H9 (cell line): Measurements from ENCODE around the gene SELENOI. TPM values are rescaled to one million over a fixed set of nuclear protein-coding genes. Genes with fewer than 3 reads are reported as not detected.

Experiments
- DNase-seq: peaks from one replicate; pipeline ENCODE4 v3.0.0-alpha.2; 2017
- H2AFZ ChIP-seq: one replicate; pipeline ENCODE4 v1.6.1; 2013; ENCODE audit warnings: mild to moderate bottlenecking, low read length, control low read depth, moderate library complexity
- H2AK5ac ChIP-seq: 2 replicates; pipeline ENCODE4 v1.6.1; 2013; ENCODE audit warnings: low read length, control low read depth, mixed read lengths; ENCODE audit not compliant: insufficient read length
- H2BK120ac ChIP-seq: one replicate; pipeline ENCODE4 v1.6.1; 2013; ENCODE audit warnings: low read depth, mild to moderate bottlenecking, low read length, control low read depth, inconsistent platforms; ENCODE audit not compliant: poor library complexity, severe bottlenecking
- H2BK12ac ChIP-seq: 2 replicates; pipeline ENCODE4 v1.6.1; 2013; ENCODE audit warnings: low read length, control low read depth, mixed read lengths, low read depth; ENCODE audit not compliant: insufficient read length
- H2BK15ac ChIP-seq: 2 replicates; pipeline ENCODE4 v1.6.1; 2013; ENCODE audit warnings: low read depth, low read length, control low read depth
- H2BK20ac ChIP-seq: one replicate; pipeline ENCODE4 v1.6.1; 2013; ENCODE audit warnings: low read depth, mild to moderate bottlenecking, low read length, control low read depth, inconsistent platforms; ENCODE audit not compliant: poor library complexity, severe bottlenecking
- H2BK5ac ChIP-seq: 2 replicates; pipeline ENCODE4 v1.6.1; 2013; ENCODE audit warnings: low read length, control low read depth, mixed read lengths; ENCODE audit not compliant: insufficient read length
- H3K14ac ChIP-seq: 2 replicates; pipeline ENCODE4 v1.6.1; 2013; ENCODE audit warnings: low read length, control low read depth; ENCODE audit not compliant: insufficient read depth
- H3K18ac ChIP-seq: 2 replicates; pipeline ENCODE4 v1.6.1; 2013; ENCODE audit warnings: low read depth, mild to moderate bottlenecking, mixed read lengths, low read length, control low read depth; ENCODE audit not compliant: insufficient read length
- H3K23ac ChIP-seq: 2 replicates; pipeline ENCODE4 v1.6.1; 2013; ENCODE audit warnings: low read length, control low read depth, mixed read lengths, low read depth; ENCODE audit not compliant: insufficient read length
- H3K23me2 ChIP-seq: 2 replicates; pipeline ENCODE4 v1.6.1; 2013; ENCODE audit warnings: low read depth, mild to moderate bottlenecking, mixed read lengths, low read length, control low read depth; ENCODE audit not compliant: insufficient read length, poor library complexity, severe bottlenecking
- H3K27ac ChIP-seq: 2 replicates; pipeline ENCODE4 v1.5.1; 2013; ENCODE audit warnings: low read length, control low read depth, mixed read lengths, low read depth; ENCODE audit not compliant: insufficient read length
- H3K27me3 ChIP-seq: 2 replicates; pipeline ENCODE4 v1.6.1; 2013; ENCODE audit warnings: low read length, control low read depth, inconsistent platforms; ENCODE audit not compliant: insufficient read depth
- H3K4ac ChIP-seq: 2 replicates; pipeline ENCODE4 v1.6.1; 2013; ENCODE audit warnings: low read depth, mild to moderate bottlenecking, control low read depth, inconsistent platforms, low read length, moderate library complexity
- H3K4me1 ChIP-seq: 2 replicates; pipeline ENCODE4 v1.6.1; 2013; ENCODE audit warnings: low read length, control low read depth, inconsistent platforms; ENCODE audit not compliant: insufficient read depth
- H3K4me2 ChIP-seq: 2 replicates; pipeline ENCODE4 v1.6.1; 2013; ENCODE audit warnings: low read length, control low read depth, mixed read lengths; ENCODE audit not compliant: insufficient read length, insufficient read depth
- H3K56ac ChIP-seq: 2 replicates; pipeline ENCODE4 v1.6.1; 2013; ENCODE audit warnings: low read depth, mild to moderate bottlenecking, mixed read lengths, low read length, control low read depth; ENCODE audit not compliant: insufficient read length
- H3K79me1 ChIP-seq: 2 replicates; pipeline ENCODE4 v1.6.1; 2013; ENCODE audit warnings: low read depth, mild to moderate bottlenecking, moderate library complexity, low read length, control low read depth, inconsistent platforms; ENCODE audit not compliant: insufficient read depth, poor library complexity, severe bottlenecking
- H3K79me2 ChIP-seq: 2 replicates; pipeline ENCODE4 v1.6.1; 2013; ENCODE audit warnings: low read length, control low read depth, inconsistent platforms; ENCODE audit not compliant: insufficient read depth
- H3K9ac ChIP-seq: 2 replicates; pipeline ENCODE4 v1.6.1; 2013; ENCODE audit warnings: low read length, control low read depth, mixed read lengths; ENCODE audit not compliant: insufficient read length; ENCODE audit errors: extremely low read depth
- H3K9me3 ChIP-seq: one replicate; pipeline ENCODE4 v1.6.1; 2013; ENCODE audit warnings: low read depth, low read length, inconsistent platforms; ENCODE audit not compliant: control insufficient read depth
- H3T11ph ChIP-seq: one replicate; pipeline ENCODE4 v1.6.1; 2013; ENCODE audit warnings: mild to moderate bottlenecking, low read length, control low read depth, inconsistent platforms
- H4K20me1 ChIP-seq: one replicate; pipeline ENCODE4 v1.6.1; 2013; ENCODE audit not compliant: control insufficient read depth, insufficient read length, insufficient read depth
- H4K5ac ChIP-seq: 2 replicates; pipeline ENCODE4 v1.6.1; 2013; ENCODE audit warnings: low read depth, mild to moderate bottlenecking, mixed read lengths, low read length, control low read depth; ENCODE audit not compliant: insufficient read length
- H4K8ac ChIP-seq: replicated peaks from 2 replicates; pipeline ENCODE4 v1.6.1; 2013; ENCODE audit warnings: low read length, control low read depth, mixed read lengths, low read depth; ENCODE audit not compliant: insufficient read length
- H4K91ac ChIP-seq: 2 replicates; pipeline ENCODE4 v1.6.1; 2013; ENCODE audit warnings: low read depth, mild to moderate bottlenecking, moderate library complexity, mixed read lengths, low read length, control low read depth; ENCODE audit not compliant: insufficient read length
- H3K27ac Mint-ChIP-seq, 3 experiments: 2 replicates in 2 of 3; 3 replicates in 1 of 3; pipeline ENCODE4 v1.8.0; 2020 to 2021; ENCODE audit warnings: mixed read lengths in 3 of 3, mild to moderate bottlenecking in 1 of 3, moderate library complexity in 1 of 3
- H3K27me3 Mint-ChIP-seq: 2 replicates; pipeline ENCODE4 v1.8.0; 2021; ENCODE audit warnings: low read depth, mild to moderate bottlenecking, moderate library complexity, mixed read lengths
- H3K36me3 Mint-ChIP-seq, 3 experiments: 2 replicates in 2 of 3; 3 replicates in 1 of 3; pipeline ENCODE4 v1.8.0; 2020 to 2021; ENCODE audit warnings: low read depth in 3 of 3, mixed read lengths in 3 of 3; ENCODE audit not compliant: insufficient read depth in 1 of 3
- H3K4me1 Mint-ChIP-seq, 2 experiments: 2 replicates each; pipeline ENCODE4 v1.8.0; 2020; ENCODE audit warnings: mixed read lengths in 2 of 2
- H3K4me3 Mint-ChIP-seq, 2 experiments: 2 replicates in 1 of 2; 3 replicates in 1 of 2; pipeline ENCODE4 v1.8.0; 2020 to 2021; ENCODE audit warnings: mild to moderate bottlenecking in 2 of 2, mixed read lengths in 2 of 2, moderate library complexity in 1 of 2
- H3K9me3 Mint-ChIP-seq, 2 experiments: 2 replicates in 1 of 2; 3 replicates in 1 of 2; pipeline ENCODE4 v1.8.0; 2020; ENCODE audit warnings: mild to moderate bottlenecking in 2 of 2, mixed read lengths in 2 of 2, moderate library complexity in 1 of 2
- WGBS: extraction: QIAGEN DNeasy Blood & Tissue Kit; methylation state at CpG from one replicate; pipeline ENCODE4 v1.1.7; 2013; ENCODE audit warnings: missing lambda C conversion rate, low lambda C conversion rate, mixed read lengths; ENCODE audit not compliant: insufficient read length; ENCODE audit errors: extremely low coverage; 5-methylcytosine and 5-hydroxymethylcytosine counted together
- total RNA-seq: library from RNA; stranded (reverse); gene quantifications from 2 replicates; pipeline ENCODE4 v1.2.1, GENCODE V29; 2021
- TF ChIP-seq, protein P1 (sequence below): fragments of 200-600 bp; sonication (generic); conservative IDR thresholded peaks from 3 replicates; pipeline ENCODE4 v1.8.0; 2021; ENCODE audit warnings: antibody characterized with exemption, mild to moderate bottlenecking

The SELENOI gene
- total RNA-seq, 1 experiment from 2014 or later, result 41.9 TPM

DNA sequence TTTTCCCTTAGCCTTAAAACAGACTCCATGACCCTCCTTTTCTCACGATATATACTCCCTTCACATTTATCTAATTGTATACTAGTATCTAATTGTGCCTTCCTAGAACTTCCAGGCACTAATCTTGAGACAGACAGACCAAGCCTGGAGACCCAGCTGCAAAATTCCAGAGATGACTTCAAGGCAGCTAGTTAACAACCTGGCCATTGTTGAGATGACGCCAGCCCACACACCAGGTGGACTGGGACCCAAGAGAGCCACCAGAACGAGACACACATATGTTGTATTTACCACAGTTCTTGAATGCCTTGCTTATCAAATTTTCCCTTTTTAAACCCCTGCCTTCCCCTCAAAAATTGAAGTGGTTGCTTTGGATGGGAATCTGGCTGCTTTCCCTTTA, 48.9 kb upstream of the SELENOI start:
- no peak overlapping the region for H3K9ac ChIP-seq
- no peak overlapping the region for H2AK5ac ChIP-seq
- H3T11ph ChIP-seq, result no peak overlapping the region
- no peak overlapping the region for H3K27ac ChIP-seq
- H3K23me2 ChIP-seq, result peaks cover 15% of the 10 kb centered on the region
- no peak overlapping the region for H2BK12ac ChIP-seq
- H3K79me1 ChIP-seq, result no peaks in the 10 kb centered on the region
- TF ChIP-seq, protein P1, sequence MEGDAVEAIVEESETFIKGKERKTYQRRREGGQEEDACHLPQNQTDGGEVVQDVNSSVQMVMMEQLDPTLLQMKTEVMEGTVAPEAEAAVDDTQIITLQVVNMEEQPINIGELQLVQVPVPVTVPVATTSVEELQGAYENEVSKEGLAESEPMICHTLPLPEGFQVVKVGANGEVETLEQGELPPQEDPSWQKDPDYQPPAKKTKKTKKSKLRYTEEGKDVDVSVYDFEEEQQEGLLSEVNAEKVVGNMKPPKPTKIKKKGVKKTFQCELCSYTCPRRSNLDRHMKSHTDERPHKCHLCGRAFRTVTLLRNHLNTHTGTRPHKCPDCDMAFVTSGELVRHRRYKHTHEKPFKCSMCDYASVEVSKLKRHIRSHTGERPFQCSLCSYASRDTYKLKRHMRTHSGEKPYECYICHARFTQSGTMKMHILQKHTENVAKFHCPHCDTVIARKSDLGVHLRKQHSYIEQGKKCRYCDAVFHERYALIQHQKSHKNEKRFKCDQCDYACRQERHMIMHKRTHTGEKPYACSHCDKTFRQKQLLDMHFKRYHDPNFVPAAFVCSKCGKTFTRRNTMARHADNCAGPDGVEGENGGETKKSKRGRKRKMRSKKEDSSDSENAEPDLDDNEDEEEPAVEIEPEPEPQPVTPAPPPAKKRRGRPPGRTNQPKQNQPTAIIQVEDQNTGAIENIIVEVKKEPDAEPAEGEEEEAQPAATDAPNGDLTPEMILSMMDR, result no peak
- no peak overlapping the region for H3K27ac Mint-ChIP-seq
- H3K18ac ChIP-seq, result no peak overlapping the region
- no peaks in the 10 kb centered on the region for H3K27me3 ChIP-seq
- no peak overlapping the region for H2BK5ac ChIP-seq
- H3K4me3 Mint-ChIP-seq, result no peak overlapping the region
- H3K4me2 ChIP-seq, result no peak overlapping the region
- no peak overlapping the region for H4K8ac ChIP-seq
- no peak overlapping the region for H3K14ac ChIP-seq
- H2AFZ ChIP-seq, result no peak overlapping the region
- no peak for DNase-seq
- no peak overlapping the region for H2BK20ac ChIP-seq
- peaks cover 9% of the 10 kb centered on the region; the same call in 1 of the 2 replicates for H3K4me1 ChIP-seq
- no CpG with 5 or more reads among the region's 3 CpGs for WGBS
- H4K5ac ChIP-seq, result no peak overlapping the region
- no peak overlapping the region for H4K91ac ChIP-seq
- H4K20me1 ChIP-seq, result no peaks in the 10 kb centered on the region
- no peaks in the 10 kb centered on the region for H3K9me3 ChIP-seq
- H3K9me3 Mint-ChIP-seq, result no peaks in the 10 kb centered on the region
- peaks cover 14% of the 10 kb centered on the region; the same call in 1 of the 2 replicates for H3K27me3 Mint-ChIP-seq
- no peaks in the 10 kb centered on the region for H3K79me2 ChIP-seq
- no peaks in the 10 kb centered on the region for H3K36me3 Mint-ChIP-seq
- no peak overlapping the region for H3K23ac ChIP-seq
- no peak overlapping the region for H2BK120ac ChIP-seq
- peaks cover 7 to 14% of the 10 kb centered on the region in 2 experiments for H3K4me1 Mint-ChIP-seq
- H3K4ac ChIP-seq, result no peak overlapping the region
- no peak overlapping the region for H3K56ac ChIP-seq
- no peak overlapping the region for H2BK15ac ChIP-seq
